ENCODE measurements around the gene IGSF23.

GRCh38 chr19:44623626-44624025 is 10.3 kb downstream of the IGSF23 start:
- TF ChIP-seq CTCF (IDR thresholded peaks at IDR 0.05) (no peak), POLR2AphosphoS5 (IDR thresholded peaks at IDR 0.05) (no peak), POLR2A (IDR thresholded peaks at IDR 0.05) (no peak)
